Ammon's horn (tissue), 1 donor: ENCODE results near the gene KRTAP1-3.
"Not testable (repeated sequence)": the region's sequence is repeated elsewhere in the genome, so short reads cannot be mapped to it uniquely, and the experiment has no call there.

Experiments used
- DNase-seq: peaks from one replicate; pipeline ENCODE4 v3.0.0-alpha.2; 2016; ENCODE audit warnings: low spot score

Gene KRTAP1-3

GRCh38 chr17:41034346-41034935, at the start of gene KRTAP1-3:
TSS of gene KRTAP1-3 (minus strand) at chr17:41034874. CDS start at chr17:41034821, 53 bp downstream.
- DNase-seq: not testable (repeated sequence)

- DNase-seq: not testable (repeated sequence)
Measured at GRCh38 chr17:41084100-41084856, 49.6 kb upstream of the KRTAP1-3 start, which contains the start of gene KRTAP4-7. TSS of gene KRTAP4-7 (plus strand) at chr17:41084150. CDS start at chr17:41084207, 57 bp downstream.

GRCh38 chr17:41083427-41083826, 48.8 kb upstream of the KRTAP1-3 start:
- not testable (repeated sequence) for DNase-seq

GRCh38 chr17:41082626-41083025, 48.0 kb upstream of the KRTAP1-3 start:
- DNase-seq: no peak

- DNase-seq: no peak
Measured at GRCh38 chr17:41076788-41077187, 42.1 kb upstream of the KRTAP1-3 start.

GRCh38 chr17:41073676-41074075, 39.0 kb upstream of the KRTAP1-3 start:
- DNase-seq: no peak

GRCh38 chr17:41071606-41072360, 37.1 kb upstream of the KRTAP1-3 start:
- DNase-seq: no peak

- no peak for DNase-seq
Measured at GRCh38 chr17:41069031-41069430, 34.4 kb upstream of the KRTAP1-3 start.

- no peak for DNase-seq
Measured at GRCh38 chr17:41067281-41067680, 32.6 kb upstream of the KRTAP1-3 start.

- no peak for DNase-seq
Measured at GRCh38 chr17:41065829-41066624, 31.4 kb upstream of the KRTAP1-3 start, which contains the start of gene KRTAP2-4. TSS of gene KRTAP2-4 (minus strand) at chr17:41065879. CDS start at chr17:41065845, 34 bp downstream.

GRCh38 chr17:41065016-41065689, 30.5 kb upstream of the KRTAP1-3 start:
- not testable (repeated sequence) for DNase-seq

GRCh38 chr17:41064301-41064700, 29.6 kb upstream of the KRTAP1-3 start:
- no peak for DNase-seq

- DNase-seq: no peak
Measured at GRCh38 chr17:41063449-41063848, 28.8 kb upstream of the KRTAP1-3 start.

- DNase-seq: no peak
Measured at GRCh38 chr17:41061964-41062363, 27.3 kb upstream of the KRTAP1-3 start.

GRCh38 chr17:41060052-41060604, 25.5 kb upstream of the KRTAP1-3 start, which contains the start of gene KRTAP2-3:
TSS of gene KRTAP2-3 (minus strand) at chr17:41060114. CDS start at chr17:41060050, 64 bp downstream.
- DNase-seq: no peak

- DNase-seq: not testable (repeated sequence)
Measured at GRCh38 chr17:41059276-41060051, 24.8 kb upstream of the KRTAP1-3 start.

GRCh38 chr17:41058741-41059140, 24.1 kb upstream of the KRTAP1-3 start:
- DNase-seq: no peak

GRCh38 chr17:41057547-41057946, 22.9 kb upstream of the KRTAP1-3 start:
- DNase-seq: no peak

- not testable (repeated sequence) for DNase-seq
Measured at GRCh38 chr17:41055130-41055529, 20.5 kb upstream of the KRTAP1-3 start, which contains the start of gene KRTAP2-2. TSS of gene KRTAP2-2 (minus strand) at chr17:41055230. CDS start at chr17:41055211, 19 bp downstream.

- DNase-seq: not testable (repeated sequence)
Measured at GRCh38 chr17:41054556-41054955, 19.9 kb upstream of the KRTAP1-3 start.
